IPS-NIHi7 (cell line): Measurements from ENCODE around the gene CGREF1.

Experiments
- DNase-seq: peaks from one replicate; pipeline ENCODE4 v3.0.0; 2012; ENCODE audit warnings: mixed read lengths; ENCODE audit errors: extremely low spot score

CGREF1 gene, protein sequence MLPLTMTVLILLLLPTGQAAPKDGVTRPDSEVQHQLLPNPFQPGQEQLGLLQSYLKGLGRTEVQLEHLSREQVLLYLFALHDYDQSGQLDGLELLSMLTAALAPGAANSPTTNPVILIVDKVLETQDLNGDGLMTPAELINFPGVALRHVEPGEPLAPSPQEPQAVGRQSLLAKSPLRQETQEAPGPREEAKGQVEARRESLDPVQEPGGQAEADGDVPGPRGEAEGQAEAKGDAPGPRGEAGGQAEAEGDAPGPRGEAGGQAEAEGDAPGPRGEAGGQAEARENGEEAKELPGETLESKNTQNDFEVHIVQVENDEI

DNA sequence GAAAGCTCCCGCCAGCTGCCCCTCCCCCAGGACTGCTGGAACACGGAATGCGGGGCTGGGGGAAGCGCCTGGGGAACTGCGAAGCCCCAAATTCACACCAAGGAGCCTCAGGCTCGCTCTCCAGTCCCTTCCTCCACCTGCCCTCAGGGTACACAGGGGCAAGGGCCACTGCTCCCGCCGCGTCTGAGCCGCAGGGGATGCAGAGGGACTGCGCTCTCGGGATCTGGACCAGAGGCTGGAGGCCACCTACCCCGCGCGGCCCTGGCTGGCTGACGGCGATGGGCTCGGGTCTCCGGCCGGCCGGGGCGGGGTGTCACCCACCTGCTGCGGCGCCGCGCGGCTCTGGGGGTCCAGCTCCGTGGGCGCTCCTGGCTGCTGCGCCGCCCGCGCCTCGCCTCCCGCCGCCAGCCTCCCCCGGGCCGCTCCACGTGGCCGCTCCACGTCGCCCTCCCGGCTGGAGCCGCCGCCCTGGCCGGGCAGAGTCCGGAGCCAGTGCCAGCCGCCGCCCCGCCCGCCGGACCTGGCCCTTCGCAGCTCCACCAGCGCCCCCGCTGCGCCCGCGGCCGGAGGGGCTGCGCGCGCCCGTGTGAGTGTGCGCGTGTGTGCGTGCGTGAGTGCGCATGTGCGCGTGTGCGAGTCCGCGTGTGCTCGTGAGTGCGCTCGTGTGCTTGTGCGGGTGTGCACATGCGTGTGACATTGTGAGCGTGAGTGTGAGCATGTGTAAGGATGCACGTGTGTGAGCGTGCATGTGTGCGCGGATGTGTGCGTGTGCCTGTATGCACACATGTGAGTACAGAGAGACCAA lies at the start of gene CGREF1:
CGREF1 (minus strand) TSS at position 604 of the 805 bp plus-strand sequence. CDS start 14,762 bp downstream, outside the sequence.
- DNase-seq, result peak; percentile 48

DNA sequence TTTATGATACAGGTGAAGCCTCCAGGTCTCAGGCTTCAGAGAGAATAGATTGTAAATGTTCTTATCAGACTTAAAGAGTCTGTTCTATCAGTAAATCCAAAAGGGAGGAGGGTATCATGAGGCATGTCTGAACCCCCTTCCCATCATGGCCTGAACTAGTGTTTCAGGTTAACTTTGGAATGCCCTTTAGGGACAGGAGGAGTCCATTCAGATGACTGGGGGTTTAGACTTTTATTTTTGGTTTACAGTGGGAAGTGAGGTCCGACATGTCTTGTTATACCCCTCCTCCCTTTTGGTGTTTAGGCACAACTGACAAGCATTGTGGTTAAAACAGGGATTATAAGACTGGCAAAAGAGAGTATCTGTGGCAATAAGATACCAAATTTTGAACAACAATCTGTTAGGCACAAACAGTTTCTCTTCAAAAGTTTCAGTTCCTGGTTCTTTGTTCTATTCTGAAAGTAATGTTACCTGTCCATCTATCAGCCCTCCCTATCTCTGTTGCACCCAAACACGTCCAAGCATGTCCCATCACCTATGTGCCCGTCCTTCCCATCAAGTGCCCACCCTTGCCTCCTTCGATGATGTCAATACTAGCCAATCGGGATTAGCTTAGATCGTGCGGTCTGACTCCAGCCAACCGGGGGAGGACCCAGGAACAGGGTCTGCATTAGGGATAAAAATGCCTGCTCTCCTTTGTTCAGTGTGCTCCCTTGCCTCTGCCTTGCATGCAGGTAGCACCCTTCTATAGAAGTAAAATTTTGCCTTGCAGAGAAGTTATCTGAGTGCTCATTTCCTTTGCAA lies 46.2 kb upstream of the CGREF1 start:
- no peak for DNase-seq

DNA sequence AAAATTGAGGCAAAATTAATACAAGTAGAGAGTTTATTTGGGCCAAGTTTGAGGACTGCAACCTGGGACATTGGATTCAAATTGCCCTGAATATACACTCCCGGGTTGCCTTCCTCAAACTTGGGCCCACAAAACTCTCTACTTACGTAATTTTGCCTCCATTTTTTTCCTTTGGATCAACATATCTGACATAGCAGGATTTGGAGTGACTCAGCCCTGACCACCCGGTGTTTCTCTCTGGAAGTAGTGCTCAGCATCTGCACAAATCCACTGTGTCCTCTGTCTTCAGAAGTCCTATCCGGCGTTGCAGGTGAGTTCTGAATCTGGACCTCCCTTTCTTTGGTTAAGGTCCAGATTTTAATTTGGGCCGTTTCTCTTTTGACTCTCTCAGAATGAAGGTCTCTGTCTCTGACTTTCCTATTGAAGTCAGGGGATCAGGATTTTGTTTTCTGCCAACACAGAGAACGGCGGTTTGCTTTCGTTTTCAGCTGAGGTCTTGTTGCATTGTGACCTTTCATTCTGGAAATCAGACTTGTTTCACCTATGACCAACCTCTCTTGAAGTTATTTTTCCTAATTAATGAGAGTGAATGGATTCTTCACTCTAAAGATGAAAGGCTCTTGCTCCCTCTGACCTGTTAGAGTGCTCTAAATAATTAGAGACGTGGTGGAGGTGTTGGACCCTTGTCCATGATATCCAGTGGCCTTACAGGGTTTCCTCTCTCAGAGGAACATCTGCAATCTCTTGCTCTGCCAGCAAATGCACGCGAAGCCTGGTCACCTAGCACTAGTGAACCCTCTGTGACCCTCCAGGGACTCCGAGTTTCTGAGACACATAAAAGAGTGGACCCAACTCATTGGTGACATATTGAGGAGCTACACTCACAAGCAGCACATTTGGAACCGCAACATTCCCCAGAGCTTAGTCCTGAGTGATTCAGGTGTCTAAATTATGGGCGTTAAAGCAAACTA lies 43.5 kb upstream of the CGREF1 start:
- DNase-seq, result no peak

DNA sequence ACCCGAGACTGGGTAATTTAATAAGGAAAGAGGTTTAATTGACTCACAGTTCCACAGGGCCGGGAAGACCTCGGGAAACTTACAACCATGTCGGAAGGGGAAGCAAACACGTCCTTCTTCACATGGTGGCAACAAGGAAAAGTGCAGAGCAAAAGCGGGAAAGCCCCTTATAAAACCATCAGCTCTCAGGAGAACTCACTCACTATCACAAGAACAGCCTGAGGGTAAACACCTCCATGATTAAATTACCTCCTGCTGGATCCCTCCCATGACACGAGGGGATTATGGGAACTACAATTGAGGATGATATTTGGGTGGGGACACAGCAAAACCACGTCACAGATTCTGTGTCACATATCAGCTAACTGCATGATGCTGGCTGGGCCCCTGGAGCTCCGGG lies 41.3 kb upstream of the CGREF1 start:
- no peak for DNase-seq

DNA sequence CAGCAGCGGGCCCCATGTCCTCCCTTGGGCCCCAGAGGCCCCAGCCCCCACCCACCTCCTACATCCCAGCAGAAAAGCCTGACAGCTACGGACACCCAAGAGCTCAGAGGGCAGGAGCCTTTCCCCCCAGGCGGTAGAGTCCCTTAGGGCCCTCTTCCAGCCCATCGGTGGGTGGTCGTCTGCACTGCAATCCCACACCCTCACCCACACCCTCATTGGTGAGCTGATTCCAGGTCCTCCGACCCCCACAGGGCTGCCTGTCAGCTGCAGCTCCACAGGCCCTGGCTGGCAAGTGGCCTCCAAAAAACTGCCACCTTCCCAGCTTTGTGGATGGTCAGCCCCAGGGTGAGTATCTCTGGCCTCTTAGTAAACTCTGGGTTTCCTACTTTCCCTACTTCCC lies 40.3 kb upstream of the CGREF1 start:
- DNase-seq, result no peak

DNA sequence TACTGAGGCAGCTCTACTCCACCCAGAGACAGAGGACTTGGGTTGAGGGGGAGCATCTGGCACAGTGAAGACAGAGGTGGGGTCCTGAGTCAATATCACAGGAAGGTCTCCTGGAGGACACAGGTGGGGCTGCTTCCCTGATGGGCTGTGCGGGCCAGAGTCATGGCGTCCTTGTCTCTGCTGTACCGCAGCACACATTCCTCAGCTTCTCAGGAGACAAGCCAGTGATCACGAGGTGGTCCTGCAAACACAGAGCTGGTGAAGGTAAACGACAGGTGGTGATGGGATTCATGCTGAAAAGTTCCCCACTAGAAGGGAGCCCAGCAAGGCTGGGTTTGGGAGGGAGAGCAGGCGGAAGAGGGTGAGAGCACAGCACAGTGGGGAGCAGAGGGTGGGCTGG lies 39.5 kb upstream of the CGREF1 start:
- DNase-seq, result no peak

DNA sequence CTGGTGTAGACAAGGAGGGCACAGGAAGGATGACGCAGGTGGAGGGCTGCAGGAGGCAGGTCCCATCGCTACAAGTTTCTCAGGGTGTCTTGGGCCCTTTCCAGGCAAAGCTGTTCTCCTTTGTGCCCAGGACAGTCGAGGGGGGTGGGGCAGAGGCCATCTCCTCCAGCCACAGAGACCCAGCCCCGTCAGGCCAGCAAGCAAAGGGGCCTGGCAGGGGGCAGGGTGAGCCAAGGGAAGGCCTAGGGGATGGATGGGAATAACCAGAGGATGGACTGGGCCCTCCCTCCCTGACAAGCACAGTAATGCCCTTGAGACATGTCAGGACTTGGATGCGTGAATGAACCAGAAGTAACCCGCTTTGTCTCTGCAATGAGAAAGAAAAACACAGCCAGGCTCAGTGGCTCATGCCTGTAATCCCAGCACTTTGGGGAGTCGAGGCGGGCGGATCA lies 36.2 kb upstream of the CGREF1 start:
- no peak for DNase-seq

DNA sequence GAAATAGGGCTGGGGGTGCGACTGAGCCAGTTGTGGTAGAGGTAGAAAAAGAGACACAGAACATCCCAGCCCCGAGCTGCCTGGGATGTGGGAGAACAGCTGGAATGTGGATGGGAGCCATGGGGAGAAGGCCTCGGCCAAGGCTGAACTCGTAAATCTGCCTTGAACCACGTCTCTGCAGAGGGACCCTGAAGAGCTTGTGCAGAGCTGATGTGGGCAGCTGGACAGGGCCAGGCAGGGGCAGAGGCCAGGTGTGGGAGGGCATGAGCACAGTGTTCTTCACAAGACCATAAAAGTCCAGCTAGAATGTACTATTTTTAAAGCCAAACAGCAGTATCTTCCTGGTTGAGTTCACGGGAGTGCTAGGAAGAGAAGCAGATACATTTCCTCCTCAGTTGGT lies 35.6 kb upstream of the CGREF1 start:
- DNase-seq, result no peak

DNA sequence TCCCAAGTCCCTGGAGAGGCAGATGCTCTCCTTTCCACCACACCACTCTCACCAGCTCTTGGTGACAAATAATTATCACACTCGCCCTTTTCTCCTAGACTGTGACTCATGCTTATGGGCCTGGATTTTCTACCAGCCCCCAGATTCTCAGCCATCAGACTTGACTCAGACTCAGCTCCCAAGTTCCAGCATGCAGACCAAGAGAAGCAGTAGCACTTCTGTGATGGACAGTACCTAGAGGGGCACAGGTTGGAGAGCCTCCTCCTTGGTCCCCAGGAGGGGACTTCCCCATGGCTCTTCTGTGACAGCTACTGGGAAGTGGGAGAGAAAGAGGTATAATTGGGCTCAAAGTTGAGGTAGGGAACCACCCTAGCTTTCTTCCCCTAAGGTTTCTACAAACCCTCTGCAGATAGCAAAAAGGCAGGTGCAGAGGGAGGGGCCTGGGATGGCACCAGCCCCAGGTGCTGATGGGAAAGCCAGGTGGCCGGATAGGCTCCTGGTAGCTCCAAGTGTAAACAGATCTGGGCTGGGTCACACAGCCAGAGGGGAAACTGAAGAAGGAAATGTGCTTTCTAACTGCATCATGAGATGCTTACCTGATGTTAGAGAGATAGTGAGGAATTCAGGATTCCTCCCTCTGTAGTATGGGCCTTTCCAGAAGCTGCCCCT lies 34.0 kb upstream of the CGREF1 start:
- no peak for DNase-seq

DNA sequence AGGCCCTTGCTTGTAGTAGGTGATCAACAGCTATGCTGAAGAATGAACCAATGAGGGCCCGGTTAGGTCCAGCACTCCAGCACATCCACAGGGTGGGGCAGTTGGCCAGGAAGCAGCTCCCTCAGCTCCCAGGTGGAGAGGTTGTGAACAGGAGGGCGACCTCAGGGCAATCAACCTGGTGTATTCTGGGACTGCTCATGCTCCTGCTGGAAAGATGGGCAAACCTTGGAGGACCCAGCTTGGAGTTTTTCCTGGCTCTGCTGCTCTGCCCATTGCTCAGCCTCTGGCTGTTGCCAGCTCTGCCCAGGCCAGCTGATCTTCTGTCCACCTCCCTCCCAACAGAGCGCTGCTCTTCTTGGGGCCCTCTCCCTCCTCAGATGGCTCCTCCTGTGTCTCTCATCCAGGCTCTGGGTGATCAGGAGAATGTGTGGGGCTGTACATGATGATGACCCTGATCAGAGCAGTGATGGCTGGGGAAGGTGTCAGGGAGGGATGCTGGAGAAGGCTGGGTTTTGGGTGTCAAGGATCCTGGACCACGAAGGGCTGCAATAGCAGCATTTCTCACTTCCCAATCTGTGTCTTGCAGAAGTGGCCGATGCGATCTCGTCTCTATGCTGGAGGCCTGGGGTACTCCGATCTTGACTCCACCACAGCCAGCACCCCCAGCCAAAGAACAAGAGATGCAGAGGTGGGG lies 33.3 kb upstream of the CGREF1 start:
- peak; percentile 64 for DNase-seq

DNA sequence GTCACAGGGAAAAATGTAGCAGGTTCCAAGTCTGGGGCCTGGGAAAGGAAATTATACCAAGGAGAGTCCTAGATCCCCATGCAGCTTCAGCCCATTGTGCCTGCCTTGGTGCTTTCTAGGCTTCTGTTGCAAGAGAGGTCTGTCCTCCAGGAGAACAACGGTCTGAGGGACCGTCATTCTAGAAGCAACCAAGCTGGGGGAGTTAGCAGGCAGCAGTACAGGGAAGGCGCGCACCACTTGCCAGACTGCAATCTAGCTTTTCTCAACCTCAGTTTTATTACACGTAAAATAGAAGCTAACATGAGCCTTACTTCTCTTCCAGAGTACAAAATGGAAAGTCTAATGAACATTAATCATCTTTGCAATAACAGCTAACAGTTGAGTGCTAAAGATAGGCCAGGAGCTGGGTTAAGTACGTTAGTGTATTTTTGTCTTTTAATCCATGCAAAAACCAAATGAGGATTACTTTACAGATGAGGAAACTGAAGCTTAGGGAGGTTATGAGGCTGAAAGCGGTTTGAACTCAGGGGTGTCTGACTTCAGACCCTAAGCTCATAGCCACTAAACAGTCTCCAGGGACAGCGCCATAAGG lies 31.8 kb upstream of the CGREF1 start:
- no peak for DNase-seq

DNA sequence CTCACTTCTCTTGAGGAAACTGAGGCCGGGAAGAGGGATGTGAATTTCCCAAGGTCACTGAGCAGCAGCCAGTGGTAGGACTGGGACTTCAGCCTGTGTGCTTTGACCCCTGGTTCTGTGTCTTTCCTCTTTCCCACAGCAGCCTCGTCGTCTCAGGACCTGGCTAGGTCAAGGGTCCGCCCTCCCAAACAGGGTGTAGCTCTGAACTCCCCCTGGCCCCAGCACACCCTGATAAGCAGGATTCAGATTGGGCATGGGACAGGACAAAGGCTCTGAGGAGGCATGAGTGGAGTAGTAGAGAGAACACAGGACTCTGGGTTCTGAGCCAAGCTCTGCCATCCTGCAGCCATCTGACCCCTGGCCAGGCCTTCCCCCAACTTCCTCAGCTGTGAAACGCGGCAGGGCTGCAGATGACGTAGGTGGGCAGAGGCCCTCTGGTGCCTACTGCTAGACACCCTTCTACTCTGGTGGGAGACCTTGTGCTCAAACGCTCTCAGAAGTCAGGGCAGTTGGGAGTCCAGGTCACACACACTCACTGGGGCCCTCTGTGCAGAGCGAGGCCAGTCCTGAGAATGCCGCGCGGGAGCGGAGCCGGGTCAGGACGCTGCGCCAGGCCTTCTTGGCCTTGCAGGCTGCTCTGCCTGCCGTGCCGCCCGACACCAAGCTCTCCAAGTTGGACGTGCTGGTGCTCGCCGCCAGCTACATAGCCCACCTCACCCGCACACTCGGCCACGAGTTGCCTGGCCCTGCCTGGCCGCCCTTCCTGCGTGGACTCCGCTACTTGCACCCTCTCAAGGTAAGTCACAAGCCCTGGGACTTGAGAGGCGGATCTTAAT lies 30.9 kb upstream of the CGREF1 start:
- no peak for DNase-seq

DNA sequence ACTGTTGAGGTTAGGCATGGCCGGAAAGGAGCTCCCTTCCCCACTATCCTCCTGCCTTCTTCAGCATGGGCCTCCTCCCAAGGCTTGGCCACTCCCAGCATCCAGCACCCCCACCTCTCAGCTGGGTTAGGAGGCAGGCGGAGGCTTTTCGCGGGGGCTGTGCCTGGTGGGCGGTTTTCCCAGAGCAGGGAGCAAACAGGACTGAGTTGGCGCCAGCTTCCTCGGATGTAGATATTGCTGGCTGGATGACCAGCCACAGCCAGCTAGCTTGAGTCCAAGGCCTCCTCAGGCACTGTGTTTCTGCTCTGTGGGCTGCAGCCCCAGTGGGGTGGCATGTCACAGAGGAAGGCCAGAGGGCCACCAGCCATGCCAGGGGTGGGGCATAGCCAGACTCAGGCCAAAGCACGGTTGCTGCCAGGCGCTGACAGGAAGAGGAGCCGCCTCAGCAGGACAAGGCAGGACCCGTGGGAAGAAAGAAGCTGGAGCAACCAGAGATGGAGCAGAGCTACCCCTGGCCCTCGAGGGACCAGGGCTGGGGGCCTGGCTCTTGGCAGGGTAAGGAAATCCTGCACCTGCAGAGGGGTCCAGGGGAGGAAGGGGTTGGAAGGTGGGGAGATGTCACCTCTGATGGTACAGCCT lies 30.0 kb upstream of the CGREF1 start, which contains the start of gene TCF23:
TCF23 (plus strand) TSS at position 204 of the 639 bp plus-strand sequence; CDS start at position 334, 130 bp downstream.
- no peak for DNase-seq

DNA sequence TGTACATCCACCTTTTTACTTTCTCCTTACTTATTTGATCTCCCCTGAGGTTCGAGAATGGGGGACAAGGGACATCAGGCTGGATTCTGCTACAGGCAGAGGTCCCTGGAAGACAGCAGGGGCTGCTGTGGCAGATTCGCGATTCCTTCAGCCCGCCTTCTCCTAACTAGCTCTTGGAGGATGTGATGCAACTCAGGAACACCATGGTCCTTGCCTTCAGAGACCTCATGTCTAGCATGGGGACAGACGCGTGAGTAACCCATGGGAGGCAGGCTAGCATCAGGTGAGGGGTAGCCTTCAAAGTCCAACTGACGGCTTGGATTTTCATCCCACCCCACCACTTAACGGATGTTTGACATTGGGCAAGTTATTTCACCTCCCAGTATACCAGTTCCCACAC lies 29.0 kb upstream of the CGREF1 start:
- no peak for DNase-seq

DNA sequence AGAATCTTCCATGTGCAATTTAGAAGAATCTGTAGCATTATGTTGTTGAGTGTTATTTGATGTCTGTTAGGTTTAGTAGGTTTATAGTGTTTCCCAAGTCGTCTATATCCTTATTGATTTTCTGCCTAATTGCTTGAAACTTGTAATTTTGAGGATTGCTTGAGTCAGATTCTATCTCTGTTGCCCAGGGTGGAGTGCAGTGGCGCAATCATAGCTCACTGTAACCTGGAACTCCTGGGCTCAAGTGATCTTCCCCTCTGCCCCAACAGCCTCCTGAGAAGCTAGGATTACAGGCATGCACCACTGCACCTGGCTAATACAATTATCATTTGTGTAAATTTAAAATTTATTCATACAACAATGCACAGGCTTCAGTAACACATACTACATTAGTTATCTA lies 26.8 kb upstream of the CGREF1 start:
- no peak for DNase-seq

DNA sequence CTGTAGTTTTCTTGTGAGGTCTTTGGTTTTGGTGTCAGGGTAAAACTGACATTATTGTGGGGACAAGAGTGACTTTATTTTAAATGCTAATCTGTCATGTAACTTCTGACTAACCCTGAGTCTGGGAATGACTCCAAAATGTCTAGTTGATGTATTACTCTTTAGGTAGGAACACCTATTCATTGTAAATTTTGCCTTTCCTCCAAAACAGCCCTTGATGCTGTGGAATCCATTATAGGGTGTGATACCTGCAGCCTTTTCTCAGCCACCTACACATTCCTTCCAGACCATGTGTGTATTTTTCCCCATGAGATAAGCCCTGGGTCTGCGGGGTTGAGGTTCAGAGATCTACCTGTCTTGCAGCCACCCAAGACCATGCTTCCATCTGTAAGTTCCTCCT lies 24.4 kb upstream of the CGREF1 start:
- no peak for DNase-seq

DNA sequence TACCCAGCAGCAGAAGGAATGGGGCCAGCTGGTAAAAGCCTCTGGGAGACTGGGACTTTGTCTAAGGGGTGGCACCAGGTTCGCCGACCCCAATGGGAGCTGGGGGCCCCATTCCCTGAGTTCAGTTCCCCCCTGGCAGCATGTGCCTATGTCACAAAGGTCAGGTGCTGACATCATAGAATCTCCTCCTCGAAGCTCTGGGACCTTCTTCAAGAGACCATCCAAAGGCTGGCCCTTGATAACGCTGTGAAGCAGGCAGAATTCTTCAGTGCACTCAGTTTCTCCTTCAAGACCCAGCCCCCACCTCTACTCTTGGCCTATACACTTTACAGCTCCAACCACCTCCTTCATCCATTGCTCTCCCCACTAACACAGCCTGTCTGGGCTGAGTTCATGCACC lies 20.4 kb upstream of the CGREF1 start, which contains the start of gene PRR30:
PRR30 (minus strand) TSS at position 101 of the 400 bp plus-strand sequence. CDS start 1,081 bp downstream, outside the sequence.
- no peak for DNase-seq

DNA sequence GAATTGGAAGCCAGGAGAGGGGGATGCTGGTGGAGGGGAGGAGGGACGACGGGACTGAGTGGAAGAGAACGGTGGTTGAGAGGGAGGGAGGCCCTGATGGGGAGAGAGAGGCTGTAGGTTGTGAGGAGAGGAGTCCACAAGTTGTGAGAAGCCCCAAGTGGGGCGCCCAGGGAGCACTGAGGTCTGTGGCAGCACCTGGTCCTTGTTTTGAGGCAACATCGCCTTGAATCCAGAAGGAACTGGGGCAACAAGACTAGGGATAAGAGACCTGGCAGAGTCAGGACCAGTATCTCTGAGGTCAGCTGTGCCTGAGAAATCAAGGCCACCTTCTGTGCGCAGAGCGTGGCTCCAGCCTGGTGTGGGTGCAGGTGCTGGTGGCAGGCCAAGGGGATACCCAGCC lies 19.2 kb upstream of the CGREF1 start:
- no peak for DNase-seq
